ENCODE results near the gene IFNA13.

DNA sequence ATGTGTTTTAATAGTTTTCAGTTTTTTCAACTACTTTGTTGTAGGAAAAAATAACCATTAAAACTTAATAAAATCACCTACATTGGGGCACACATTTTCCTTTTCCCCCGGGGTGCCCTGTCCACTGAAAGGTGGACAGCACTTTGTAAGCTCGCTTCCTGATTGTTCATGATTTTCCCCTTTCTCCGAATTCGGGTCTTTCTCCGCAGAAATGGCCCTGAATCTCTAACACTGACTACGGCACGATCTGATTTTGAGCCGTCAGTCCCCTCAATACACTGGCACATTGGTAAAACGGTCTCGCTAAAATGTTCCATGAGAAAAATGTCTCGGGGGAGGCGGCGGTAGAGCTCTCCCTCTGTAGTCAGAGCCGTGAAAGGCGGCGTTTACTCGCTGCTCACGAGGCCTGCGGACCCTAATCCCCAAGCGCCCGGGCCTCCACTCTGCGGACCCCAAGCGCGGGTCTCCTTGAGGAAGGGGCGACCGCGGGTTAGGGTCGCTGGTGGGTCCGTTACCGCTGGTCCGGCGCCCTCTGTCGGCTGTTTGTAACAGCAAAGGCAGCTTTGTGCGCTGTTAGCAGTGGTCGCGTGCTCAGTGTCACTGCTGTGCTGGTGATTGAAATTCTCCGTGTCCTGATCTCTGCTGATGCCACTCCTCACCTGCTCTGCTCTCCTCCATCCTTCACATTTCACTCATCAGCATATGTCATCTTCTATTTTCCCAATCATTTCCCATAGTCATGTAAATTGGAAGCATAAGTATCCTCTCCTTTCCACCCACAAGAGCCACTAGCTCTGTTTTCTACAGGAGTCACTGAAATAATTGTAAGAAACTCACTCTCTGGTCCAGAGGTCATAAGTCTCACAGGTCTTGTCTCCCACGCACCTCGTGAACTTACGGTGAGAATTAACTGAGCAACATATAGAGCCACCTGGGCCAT, 28.2 kb upstream of the IFNA13 start:
- TF ChIP-seq CREB1 (CRISPR knock-in tag; IDR thresholded peaks at IDR 0.05) (no peak), ZNF138 (CRISPR knock-in tag; conservative IDR thresholded peaks at IDR 0.05) (no peak), KAT7 (CRISPR knock-in tag; IDR thresholded peaks at IDR 0.05; ENCODE audit: borderline replicate concordance) (no peak), FOXJ3 (CRISPR knock-in tag; IDR thresholded peaks at IDR 0.05; ENCODE audit: borderline replicate concordance) (no peak)
- TF ChIP-seq, protein P1, sequence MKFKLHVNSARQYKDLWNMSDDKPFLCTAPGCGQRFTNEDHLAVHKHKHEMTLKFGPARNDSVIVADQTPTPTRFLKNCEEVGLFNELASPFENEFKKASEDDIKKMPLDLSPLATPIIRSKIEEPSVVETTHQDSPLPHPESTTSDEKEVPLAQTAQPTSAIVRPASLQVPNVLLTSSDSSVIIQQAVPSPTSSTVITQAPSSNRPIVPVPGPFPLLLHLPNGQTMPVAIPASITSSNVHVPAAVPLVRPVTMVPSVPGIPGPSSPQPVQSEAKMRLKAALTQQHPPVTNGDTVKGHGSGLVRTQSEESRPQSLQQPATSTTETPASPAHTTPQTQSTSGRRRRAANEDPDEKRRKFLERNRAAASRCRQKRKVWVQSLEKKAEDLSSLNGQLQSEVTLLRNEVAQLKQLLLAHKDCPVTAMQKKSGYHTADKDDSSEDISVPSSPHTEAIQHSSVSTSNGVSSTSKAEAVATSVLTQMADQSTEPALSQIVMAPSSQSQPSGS (CRISPR knock-in tag; IDR thresholded peaks at IDR 0.05; ENCODE audit: borderline replicate concordance, low read depth): no peak
- TF ChIP-seq, protein P2, sequence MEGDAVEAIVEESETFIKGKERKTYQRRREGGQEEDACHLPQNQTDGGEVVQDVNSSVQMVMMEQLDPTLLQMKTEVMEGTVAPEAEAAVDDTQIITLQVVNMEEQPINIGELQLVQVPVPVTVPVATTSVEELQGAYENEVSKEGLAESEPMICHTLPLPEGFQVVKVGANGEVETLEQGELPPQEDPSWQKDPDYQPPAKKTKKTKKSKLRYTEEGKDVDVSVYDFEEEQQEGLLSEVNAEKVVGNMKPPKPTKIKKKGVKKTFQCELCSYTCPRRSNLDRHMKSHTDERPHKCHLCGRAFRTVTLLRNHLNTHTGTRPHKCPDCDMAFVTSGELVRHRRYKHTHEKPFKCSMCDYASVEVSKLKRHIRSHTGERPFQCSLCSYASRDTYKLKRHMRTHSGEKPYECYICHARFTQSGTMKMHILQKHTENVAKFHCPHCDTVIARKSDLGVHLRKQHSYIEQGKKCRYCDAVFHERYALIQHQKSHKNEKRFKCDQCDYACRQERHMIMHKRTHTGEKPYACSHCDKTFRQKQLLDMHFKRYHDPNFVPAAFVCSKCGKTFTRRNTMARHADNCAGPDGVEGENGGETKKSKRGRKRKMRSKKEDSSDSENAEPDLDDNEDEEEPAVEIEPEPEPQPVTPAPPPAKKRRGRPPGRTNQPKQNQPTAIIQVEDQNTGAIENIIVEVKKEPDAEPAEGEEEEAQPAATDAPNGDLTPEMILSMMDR (IDR thresholded peaks at IDR 0.05): peak; percentile 77
- TF ChIP-seq, protein P3, sequence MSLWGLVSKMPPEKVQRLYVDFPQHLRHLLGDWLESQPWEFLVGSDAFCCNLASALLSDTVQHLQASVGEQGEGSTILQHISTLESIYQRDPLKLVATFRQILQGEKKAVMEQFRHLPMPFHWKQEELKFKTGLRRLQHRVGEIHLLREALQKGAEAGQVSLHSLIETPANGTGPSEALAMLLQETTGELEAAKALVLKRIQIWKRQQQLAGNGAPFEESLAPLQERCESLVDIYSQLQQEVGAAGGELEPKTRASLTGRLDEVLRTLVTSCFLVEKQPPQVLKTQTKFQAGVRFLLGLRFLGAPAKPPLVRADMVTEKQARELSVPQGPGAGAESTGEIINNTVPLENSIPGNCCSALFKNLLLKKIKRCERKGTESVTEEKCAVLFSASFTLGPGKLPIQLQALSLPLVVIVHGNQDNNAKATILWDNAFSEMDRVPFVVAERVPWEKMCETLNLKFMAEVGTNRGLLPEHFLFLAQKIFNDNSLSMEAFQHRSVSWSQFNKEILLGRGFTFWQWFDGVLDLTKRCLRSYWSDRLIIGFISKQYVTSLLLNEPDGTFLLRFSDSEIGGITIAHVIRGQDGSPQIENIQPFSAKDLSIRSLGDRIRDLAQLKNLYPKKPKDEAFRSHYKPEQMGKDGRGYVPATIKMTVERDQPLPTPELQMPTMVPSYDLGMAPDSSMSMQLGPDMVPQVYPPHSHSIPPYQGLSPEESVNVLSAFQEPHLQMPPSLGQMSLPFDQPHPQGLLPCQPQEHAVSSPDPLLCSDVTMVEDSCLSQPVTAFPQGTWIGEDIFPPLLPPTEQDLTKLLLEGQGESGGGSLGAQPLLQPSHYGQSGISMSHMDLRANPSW (CRISPR knock-in tag; conservative IDR thresholded peaks at IDR 0.05; ENCODE audit: low read depth): no peak
